HG02981 (cell line): ENCODE results near the gene SSBP4.
"Not testable (repeated sequence)": the region's sequence is repeated elsewhere in the genome, so short reads cannot be mapped to it uniquely, and the experiment has no call there.

Experiments used
- ATAC-seq: cut with Tn5 transposase; IDR thresholded peaks from one replicate; pipeline ENCODE4 v1.9.1; 2021; ENCODE audit warnings: mild to moderate bottlenecking, moderate library complexity; ENCODE audit not compliant: unreplicated experiment

SSBP4 gene

DNA sequence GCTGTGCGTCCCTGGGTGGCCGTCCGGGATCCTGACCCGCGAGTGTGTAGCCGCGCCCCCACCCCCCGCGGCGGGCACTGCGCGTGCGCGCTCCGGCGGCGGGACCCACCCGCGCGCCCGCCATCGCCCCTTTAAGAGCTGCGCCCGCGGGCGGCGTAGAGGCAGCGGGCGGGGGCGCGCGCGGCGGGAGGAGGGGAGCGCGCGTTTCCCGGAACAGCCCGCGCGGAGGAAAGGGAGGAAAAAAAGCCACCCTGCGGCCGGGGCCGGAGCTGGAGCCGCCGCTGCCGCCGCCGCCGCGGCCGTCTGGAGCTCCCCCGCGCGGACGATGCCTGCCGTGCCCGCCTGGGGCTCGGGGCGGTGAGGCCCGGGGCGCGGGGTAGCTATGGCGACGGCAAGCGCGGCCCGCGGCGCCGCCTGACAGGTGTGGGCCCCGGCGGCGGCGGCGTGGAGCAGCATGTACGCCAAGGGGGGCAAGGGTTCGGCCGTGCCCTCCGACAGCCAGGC is at the start of gene SSBP4:
Gene SSBP4 (plus strand): TSS at position 204 of the 504 bp plus-strand sequence. CDS start 251 bp downstream, at position 455.
- peak; percentile 30 for ATAC-seq

DNA sequence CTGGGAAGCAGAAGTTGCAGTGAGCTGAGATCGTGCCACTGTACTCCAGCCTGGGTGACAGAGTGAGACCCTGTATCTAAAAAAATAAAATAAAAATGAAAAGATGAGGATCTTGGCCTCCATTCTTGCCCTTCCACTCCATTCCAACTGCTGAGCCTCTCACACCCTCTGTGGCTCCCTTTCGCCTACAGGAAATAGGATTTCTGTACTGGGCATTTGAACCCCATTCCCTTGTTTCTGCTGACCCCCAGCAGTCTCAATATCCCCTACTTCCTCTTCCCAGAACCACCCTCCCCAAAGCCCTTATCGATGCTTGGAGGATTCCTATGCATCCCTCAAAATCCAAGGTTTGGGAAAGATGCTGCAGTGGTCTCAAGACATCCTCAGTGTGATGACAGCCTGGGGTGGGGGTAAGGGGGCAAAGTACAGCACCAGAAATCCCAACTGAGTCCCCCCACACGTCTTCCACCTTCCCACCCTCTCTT is 45.7 kb upstream of the SSBP4 start:
- no peak for ATAC-seq

DNA sequence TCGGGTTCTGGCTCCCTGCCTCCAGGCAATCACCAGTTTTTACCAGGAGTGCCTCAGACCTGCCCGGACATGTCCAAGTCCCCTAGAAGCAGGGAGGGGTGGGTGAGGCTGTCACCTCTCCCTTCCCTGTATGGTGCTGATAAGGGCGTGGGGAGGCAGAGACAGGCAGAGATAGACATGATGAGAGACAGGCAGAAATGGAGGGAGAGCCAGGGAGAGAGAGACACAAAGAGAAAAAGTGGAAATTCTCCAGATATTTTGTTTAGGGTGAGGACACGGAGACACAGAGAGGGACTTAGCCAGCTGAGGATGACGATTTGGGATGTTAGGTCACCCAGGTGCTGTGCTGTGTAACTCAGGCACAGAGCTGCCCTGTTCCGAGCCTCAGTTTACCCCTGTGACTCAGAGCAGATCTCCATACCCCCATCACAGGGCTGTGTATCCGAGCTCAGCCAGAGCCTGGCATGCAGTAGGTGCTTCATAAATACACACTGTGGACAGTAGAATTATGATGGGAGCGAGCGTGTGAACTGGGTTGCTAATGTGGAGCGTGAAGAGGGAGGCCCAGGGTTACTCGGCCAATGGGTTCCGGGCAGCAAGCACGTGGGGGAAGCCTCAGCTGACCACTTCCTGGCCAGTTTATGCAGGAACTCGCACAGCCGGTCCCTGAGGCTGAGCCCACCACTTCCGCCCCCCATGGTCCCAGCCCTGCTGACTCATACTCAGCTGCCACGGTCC is 45.1 kb upstream of the SSBP4 start:
- peak; percentile 87 for ATAC-seq

DNA sequence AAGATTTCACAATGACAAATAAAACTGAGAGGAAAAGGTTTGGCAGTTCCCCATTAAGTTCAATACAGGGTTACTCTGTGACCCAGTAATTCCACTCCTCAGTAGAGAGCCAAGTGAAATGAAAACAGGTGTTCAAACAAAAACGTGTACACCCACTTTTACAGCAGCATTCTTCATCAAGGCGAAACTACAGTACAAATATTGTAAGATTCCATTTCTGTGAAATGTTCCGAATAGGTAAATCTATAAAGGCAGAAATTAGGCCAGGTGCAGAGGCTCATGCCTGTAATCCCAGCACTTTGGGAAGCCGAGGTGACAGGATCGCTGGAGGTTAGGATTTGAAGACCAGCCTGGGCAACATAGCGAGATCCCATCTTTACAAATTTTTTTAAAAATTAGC is 42.2 kb upstream of the SSBP4 start:
- no peak for ATAC-seq

GRCh38 chr19:18379803-18380747 is 39.1 kb upstream of the SSBP4 start:
- no peak for ATAC-seq

GRCh38 chr19:18380843-18381242 is 38.4 kb upstream of the SSBP4 start:
- no peak for ATAC-seq

GRCh38 chr19:18383622-18384021 is 35.6 kb upstream of the SSBP4 start:
- ATAC-seq, result not testable (repeated sequence)

- ATAC-seq, result no peak
Observed at GRCh38 chr19:18384775-18385174, 34.4 kb upstream of the SSBP4 start.

DNA sequence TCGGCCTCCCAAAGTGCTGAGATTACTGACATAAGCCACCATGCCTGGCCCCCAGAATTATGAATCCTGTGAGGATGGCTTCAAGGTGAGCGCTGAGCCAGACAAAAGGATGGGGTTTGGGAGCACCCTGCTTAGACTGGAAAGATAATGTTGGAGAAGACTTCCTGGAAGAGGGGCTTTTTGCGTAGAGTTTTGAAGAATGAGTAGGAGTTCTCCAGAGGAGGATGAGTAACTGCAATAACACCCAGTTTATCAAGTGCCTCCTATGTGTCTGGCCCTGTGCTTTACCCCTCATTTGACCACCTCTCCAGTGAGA is 33.9 kb upstream of the SSBP4 start:
- no peak for ATAC-seq

DNA sequence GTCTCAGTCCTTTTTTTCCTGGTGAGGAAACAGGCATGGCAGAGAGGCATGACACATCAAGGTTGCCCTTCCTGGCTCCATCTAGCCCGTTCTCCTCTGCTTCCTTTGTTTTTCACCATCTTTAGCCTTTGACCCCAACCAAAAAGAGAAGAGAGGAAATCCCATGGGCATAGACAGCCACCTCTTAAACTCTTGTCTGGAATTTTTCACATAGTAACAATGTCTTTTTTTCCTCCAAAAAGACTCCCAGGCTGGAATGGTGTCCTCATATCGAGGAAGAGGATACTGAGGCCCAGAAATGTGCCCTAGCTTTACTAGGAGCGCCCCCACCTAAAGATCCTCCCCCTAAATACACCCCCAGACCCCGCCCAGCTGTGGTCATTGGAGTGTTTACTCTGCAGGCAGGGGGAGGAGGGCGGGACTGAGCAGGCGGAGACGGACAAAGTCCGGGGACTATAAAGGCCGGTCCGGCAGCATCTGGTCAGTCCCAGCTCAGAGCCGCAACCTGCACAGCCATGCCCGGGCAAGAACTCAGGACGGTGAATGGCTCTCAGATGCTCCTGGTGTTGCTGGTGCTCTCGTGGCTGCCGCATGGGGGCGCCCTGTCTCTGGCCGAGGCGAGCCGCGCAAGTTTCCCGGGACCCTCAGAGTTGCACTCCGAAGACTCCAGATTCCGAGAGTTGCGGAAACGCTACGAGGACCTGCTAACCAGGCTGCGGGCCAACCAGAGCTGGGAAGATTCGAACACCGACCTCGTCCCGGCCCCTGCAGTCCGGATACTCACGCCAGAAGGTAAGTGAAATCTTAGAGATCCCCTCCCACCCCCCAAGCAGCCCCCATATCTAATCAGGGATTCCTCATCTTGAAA is 33.3 kb upstream of the SSBP4 start, which contains the start of gene GDF15:
Gene GDF15 (plus strand): TSS at position 484 of the 868 bp plus-strand sequence. CDS start 32 bp downstream, at position 516.
- ATAC-seq, result no peak

DNA sequence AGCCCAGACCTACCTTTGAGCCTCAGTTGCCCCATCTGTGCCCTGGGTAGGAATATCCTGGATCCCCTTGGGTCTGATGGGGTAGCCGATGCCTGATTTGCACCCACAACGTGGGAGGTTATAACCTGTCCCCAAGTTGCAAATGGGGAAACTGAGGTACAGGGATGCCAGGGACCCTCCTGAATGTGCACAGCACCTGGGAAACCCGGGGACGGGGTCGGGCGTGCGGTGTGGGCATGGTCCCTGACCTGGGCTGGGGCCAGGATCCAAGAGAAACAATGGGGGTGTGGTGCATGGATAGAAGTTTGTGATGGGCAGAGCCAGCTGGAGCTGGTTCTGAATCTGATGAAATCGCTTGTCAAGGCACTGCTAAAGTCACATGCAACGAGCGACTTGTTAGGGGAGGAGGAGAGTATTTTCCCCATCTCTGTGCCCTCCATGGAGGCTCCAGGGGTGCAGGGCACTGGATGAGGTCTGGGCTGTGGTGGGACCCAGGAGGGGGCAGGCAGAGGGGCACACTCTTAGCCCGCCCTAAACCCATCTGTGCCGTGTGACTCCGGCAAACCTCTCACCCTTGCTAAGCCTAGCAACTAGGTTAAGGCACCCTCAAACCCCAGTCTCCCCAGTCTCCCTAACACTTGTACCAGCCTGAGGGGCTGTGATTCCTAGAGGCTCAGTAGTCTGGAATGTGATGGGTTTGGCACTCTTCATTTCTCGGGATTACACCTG is 32.5 kb upstream of the SSBP4 start:
- no peak for ATAC-seq

GRCh38 chr19:18388100-18388959 is 30.9 kb upstream of the SSBP4 start:
- ATAC-seq, result peak; percentile 63

DNA sequence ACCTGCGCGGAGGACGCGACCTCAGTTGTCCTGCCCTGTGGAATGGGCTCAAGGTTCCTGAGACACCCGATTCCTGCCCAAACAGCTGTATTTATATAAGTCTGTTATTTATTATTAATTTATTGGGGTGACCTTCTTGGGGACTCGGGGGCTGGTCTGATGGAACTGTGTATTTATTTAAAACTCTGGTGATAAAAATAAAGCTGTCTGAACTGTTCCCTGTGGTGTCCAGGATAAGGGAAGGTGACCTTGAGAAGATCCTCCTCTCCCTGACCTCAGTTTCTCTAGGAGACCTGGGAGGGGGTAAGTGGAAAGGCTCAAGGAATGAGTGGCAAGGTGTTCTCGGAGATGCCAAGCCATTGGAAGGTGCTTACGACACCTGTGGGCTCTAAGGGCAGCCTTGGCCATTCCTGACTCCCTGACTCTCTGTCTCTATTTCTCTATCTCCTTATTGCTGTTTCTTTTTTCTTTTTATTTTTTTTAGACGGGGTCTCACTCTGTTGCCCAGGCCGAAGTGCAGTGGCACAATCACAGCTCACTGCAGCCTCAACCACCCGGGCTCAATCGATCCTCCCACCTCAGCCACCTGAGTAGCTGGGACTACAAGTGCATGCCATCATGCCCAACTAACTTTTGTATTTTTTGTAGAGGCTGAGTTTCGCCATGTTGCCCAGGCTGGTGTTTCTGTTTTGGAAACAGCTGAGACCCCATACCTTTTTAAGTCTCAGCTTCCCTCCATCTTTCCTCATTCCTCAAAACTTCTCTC is 30.1 kb upstream of the SSBP4 start:
- no peak for ATAC-seq

DNA sequence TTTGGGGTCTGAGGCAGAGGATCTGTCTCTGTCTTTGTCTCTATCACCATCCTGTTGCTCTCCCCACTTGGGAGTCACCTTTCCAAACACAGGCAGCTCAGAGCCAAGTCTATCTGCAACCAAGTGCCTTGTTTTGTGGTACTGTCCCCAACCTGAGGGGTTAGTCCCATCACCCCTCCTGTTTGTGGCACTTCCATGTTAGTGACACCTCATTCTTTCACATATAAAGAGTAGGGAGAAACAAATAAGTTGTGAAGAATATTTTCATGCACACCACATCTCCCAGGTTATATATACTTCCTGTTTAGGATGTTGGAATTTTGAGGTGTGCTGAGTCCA is 29.5 kb upstream of the SSBP4 start:
- ATAC-seq, result no peak

DNA sequence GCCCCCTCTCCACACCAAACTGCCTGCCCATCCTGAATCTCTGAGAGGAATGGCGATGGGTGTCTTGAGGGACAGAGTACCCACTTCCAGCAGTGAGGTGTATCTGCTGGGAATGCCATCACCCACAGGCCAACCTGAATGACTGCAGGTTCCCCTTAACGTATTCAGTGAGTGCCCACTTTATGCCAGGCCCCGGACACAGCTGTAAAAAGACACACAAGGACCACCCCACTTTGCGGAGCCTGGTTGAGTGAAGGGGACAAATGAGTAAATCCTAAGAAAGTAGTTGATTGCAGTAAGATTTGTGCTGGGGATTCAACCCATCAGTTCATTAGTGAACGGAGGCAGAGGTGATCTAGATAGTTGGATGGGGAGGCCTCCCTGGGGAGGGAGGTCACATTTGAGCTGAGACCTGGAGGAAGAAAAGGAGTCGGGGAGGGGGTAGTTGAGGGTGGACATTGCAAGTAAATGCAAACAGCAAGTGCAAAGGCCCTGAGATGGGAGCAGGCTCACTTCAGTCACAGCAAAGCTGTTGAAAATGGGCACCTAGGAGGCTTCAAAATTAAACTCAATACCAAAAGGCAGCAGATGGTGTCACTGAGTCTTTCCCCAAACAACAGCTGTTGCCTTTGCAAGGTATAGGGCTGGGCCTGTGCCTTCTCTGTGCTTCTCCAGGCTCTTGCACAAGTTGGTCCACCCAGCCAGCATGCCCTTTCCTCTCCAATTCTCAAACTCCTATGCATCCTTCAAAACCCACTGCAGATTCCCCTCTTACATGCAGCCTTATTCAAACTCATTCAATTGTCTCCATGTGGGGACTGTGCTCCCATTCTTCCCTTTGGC is 28.9 kb upstream of the SSBP4 start:
- no peak for ATAC-seq

GRCh38 chr19:18391509-18392075 is 27.6 kb upstream of the SSBP4 start:
- no peak for ATAC-seq

- no peak for ATAC-seq
Observed at GRCh38 chr19:18392417-18392816, 26.8 kb upstream of the SSBP4 start.
